ENCODE results near the gene GPR32. TPM values are rescaled to one million over a fixed set of nuclear protein-coding genes. Genes with fewer than 3 reads are reported as not detected.
"Not testable (repeated sequence)": the region's sequence is repeated elsewhere in the genome, so short reads cannot be mapped to it uniquely, and the experiment has no call there.

The GPR32 gene
- total RNA-seq, 1 donor from 2014 or later = not detected

- FAIRE-seq (no peak), DNase-seq (ENCODE audit: low spot score in 2 of 2) (no peak)
These were observed 27.8 kb downstream of the GPR32 start for GRCh38 chr19:50797781-50798658.

GRCh38 chr19:50798659-50799546, 28.6 kb downstream of the GPR32 start:
- FAIRE-seq (no peak), DNase-seq (ENCODE audit: low spot score in 2 of 2) (no peak)

DNA sequence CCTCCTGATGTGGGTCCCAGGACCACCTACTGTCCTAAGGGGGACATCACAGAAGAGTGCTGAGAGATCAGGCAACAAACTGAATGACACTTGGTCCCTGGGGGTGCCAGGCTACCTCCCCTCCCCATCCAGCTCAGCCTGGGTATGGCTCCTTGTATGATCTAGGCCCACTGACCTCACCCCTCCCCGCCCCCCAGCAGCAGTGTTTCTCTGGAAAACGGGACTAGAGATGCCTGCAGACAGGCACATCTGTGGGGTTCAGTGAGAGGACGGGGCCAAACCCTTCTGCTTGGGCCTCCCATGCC, 29.2 kb downstream of the GPR32 start:
- FAIRE-seq (no peak), DNase-seq (ENCODE audit: low spot score in 2 of 2) (no peak)

GRCh38 chr19:50801107-50801506, 30.8 kb downstream of the GPR32 start:
- no peak for FAIRE-seq
- no peak for DNase-seq (ENCODE audit: low spot score in 2 of 2)

- DNase-seq (ENCODE audit: low spot score in 2 of 2) = no peak
- FAIRE-seq = no peak
These were observed 33.6 kb downstream of the GPR32 start for GRCh38 chr19:50803633-50804419.

DNA sequence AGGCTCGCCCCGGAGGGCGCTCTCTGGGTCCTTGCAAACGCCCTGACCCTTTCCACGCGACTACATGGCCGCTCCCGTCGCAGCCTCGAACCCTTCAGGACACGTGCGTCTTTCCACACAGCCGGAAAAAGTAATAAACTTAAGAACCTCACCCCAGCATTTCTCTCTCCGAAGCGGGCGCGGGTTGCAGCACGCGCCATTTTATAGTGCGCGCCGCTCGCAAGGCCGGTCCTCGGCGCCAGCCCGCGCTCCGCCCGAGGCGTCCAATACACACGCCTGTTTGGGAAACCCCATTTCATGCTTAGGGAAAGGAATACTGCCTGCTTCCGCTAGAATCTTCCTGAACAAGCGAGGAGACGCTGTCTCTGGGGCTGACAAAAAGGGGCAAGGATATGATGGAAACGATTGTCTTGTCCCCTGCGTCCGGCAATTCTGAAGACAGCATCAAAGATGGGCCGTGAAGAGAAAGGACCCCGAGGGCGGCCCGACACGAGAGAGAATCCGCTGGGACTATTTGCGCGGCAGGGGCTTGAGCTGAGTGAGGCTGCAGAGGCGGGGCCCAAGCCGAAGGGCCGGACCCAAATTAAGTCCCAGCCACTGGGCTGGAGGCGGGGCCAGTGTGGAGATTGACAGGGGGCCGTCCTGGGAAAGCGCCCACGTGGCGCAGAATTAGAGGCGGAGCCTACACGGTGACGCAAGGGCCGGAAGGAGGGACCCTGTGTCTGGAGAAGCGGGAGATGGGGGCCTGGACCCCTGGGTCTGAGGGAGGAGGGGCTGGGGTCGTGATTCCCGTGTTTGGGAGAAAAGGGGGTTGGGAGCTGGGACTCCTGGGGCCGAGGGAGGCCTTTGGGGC, 34.4 kb downstream of the GPR32 start:
- DNase-seq (ENCODE audit: low spot score in 2 of 2) (peak; percentile 95 to 99), FAIRE-seq (peak; percentile 54)

DNA sequence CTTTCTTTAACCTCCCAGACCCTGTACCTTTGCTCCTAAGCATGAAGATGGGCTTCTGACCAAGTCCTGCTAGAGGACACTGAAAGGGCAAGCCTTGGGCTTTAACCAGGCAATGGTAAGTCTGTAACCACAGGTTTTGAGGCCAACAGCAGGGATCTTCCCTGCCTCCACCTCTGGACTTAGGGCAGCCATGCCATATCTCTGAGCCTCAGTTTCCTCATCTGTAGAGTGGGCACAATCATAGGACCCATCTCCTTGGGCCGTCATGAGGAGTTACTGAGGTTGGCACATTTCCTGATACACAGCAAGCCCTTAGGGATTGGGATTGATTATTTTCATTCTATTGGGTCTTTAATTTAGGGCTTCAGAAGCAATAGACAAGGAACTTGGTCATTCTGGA, 38.6 kb downstream of the GPR32 start:
- no peak for DNase-seq (ENCODE audit: low spot score in 2 of 2)
- FAIRE-seq = no peak

- FAIRE-seq; DNase-seq (ENCODE audit: low spot score in 2 of 2): not testable (repeated sequence)
These were observed 41.5 kb downstream of the GPR32 start for GRCh38 chr19:50811622-50812238.

GRCh38 chr19:50812474-50812873, 42.2 kb downstream of the GPR32 start:
- FAIRE-seq = no peak
- no peak for DNase-seq (ENCODE audit: low spot score in 2 of 2)

- DNase-seq (ENCODE audit: low spot score in 2 of 2) (no peak), FAIRE-seq (no peak)
These were observed 44.6 kb downstream of the GPR32 start for GRCh38 chr19:50814883-50815282.

DNA sequence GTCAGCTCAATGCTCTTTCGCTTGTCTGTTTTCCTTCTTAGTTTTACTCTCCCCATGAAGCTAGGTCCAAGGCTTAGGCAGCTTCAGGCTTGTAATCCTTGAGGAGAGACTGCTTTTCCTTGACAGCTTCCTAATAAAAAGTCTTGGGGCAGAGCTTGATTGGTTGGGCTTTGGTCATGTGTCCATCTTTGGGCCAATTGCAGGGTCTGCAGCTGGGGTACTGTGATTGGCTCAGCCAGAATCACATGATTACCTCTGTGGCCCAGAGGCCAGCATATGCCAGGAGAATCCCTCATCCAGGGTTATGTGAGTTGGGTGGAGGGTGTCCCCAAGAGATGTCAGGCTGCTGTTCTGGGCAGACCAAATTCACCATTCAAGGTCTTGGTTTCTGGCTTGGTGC, 45.2 kb downstream of the GPR32 start:
- no peak for FAIRE-seq
- no peak for DNase-seq (ENCODE audit: low spot score in 2 of 2)

DNA sequence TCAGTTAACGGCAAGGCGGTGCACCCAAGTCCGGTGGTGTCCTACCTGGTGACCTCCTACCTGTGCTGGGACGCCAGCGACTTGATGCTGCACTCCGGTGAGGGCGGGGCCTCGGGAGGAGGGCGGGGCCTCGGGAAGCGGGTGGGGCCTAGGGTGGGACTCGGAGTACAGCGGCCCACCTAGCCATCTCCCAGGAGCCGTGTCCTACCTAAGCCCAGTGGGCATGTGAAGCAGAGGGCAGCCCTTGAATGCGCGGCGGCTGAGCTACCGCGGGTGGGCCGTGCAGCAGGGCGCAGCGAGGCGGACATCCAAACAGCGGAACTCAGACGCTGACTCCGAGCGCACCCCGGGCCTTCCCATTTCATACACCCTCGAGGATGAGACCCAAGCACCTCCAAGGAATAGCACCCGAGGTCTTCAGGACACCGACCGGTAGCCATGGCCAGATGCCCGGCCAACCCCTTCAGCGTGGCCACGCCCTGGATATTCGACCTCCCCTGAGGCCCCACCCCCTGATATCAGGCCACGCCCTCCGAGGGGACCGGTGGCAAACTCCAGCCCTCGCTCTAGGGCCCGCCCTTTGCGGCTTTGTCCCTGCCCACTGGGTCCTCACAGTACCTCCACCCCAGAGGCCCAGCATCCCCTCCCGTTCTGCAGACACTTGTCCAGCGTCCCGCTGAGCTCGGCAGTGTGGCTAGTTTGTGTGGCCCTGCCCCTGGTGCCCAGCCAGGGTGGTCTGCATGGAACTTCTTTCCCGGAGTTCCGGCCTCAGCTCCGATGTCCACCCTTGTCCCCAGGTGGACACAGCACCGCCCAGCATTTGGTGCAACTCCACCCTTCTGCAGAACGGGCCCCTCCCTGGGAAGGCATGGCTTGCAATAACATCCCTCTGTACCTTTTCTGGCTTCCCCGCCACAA, 47.9 kb downstream of the GPR32 start:
- no peak for DNase-seq (ENCODE audit: low spot score in 2 of 2)
- no peak for FAIRE-seq

DNA sequence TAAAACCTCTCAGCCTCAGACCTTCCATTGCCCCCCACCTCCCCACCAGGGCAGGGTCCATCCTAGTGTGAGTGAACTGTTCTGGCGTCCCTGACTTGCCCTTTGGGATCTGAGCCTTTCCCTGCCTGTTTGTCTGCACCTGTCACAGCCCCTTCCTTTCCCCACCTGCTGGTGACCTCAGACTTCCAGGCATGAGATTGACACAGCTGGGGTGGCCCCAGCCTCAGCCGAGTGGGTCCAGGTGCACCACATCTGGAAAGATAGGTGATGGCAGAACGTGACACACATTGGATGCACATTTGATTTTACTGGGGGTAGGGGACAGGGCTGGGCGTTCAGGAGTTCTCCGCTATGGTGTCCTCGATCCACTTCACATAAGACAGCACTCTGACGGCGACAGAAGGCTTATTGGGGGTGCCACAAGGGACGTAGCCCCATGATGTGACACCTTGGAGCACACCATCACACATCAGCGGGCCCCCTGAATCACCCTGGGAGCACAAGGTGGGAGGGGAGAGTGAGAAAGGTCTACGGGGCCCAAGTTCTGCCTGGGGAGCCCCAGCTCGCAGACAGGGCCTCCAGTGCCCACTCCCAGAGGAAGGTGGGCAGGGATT, 48.7 kb downstream of the GPR32 start:
- DNase-seq (ENCODE audit: low spot score in 2 of 2) (no peak), FAIRE-seq (no peak)

DNA sequence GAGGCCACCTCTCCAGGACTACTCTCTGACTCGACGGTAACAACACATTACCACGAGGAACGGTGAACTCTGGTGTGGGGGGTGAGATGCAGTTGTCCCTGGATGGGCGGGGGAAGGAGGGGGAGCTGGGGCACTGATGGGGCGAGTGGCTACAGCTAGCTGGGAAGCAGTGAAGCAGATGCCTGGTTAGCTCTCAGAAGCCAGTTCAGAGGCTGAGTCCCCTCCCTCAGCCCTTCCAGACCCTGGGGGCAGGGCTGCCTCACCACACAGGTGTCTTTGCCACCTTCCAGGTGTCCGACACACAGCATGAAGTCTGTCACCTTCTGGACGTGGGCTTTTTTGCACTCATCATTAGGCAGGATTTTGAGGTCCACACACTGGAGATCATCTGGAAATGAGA, 49.4 kb downstream of the GPR32 start:
- no peak for FAIRE-seq
- no peak for DNase-seq (ENCODE audit: low spot score in 2 of 2)

DNA sequence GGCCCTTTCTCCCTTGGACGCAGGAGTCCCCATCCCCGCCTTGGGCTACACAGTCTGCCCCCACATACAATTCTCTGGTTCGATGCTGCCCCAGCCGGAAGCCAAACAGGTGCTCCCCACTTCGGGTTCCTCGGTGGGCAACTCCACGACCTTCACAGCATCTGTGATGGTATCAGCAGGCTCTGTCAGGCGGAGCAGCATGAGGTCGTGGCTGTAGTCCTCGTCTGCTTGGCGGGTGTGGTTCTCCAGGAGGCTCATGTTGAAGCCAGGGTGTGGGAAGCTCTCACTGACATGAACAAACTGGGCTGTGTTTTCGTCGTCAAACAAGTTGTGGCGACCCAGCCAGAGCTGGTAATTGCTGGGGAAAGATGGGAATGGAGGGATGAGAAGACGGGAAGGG, 49.8 kb downstream of the GPR32 start:
- no peak for DNase-seq (ENCODE audit: low spot score in 2 of 2)
- no peak for FAIRE-seq

GRCh38 chr19:50820549-50821247, 50.4 kb downstream of the GPR32 start:
- no peak for FAIRE-seq
- no peak for DNase-seq (ENCODE audit: low spot score in 2 of 2)

DNA sequence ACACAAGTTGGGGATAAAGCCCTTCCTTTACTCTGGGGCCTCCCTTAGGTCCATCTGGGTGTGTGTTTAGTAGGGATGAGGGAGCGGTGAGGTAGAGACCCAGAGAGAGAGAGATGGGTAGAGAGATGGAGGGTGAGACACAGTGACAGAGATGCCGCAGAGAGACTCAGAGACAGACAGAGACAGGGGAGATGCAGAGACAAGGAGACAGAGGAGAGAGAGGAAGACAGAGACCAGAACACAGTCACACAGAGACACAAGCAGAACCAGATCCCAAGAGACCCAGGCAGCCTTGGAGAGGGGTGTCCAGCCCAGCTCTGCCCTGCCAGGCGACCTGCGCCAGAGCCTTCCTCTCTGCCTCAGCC, 51.0 kb downstream of the GPR32 start:
- DNase-seq (ENCODE audit: low spot score in 2 of 2) (no peak), FAIRE-seq (no peak)

All from frontal cortex (tissue), 4 donors.